ENCODE results near the gene ARHGEF1. TPM values are rescaled to one million over a fixed set of nuclear protein-coding genes. Genes with fewer than 3 reads are reported as not detected.
A peak's percentile ranks its signal among the peaks of the same experiment; 100 is the strongest.

ARHGEF1 gene
- total and polyA plus RNA-seq, 7 experiments from 2014 or later = 184 to 1,236 (median 1,084) TPM

- peaks cover 0 to 12% of the 10 kb centered on the region in 2 donors for H3K27me3 ChIP-seq (ENCODE audit: control insufficient read depth in 2 of 2, insufficient read depth in 2 of 2, low read length in 2 of 2)
- Mint-ChIP-seq H3K36me3 (peaks cover 0 to 37% (median 10%) of the 10 kb centered on the region in 5 donors), H3K27me3 (peaks cover 0 to 28% (median 0%) of the 10 kb centered on the region in 5 donors), H3K4me1 (peaks cover 28 to 56% (median 44%) of the 10 kb centered on the region in 7 donors), H3K4me3 (peak overlapping the region in 5 of 10 donors; percentile 8 to 49 (median 22)), H3K9me3 (peaks cover 0 to 6% (median 0%) of the 10 kb centered on the region in 11 donors), H3K27ac (peak overlapping the region; percentile 26 to 87 (median 78))
- intact Hi-C loops (cut with micrococcal nuclease) = loop anchor here in 1 of 2 donors (2.0 kb wide), 1 partner anchor 38 kb away; no protein-coding TSS in a partner anchor
- no peaks in the 10 kb centered on the region for H3K9me3 ChIP-seq (ENCODE audit: control insufficient read depth in 2 of 3, low read length in 3 of 3)
- H3K27ac ChIP-seq (ENCODE audit: low read depth, low read length) = peak overlapping the region; percentile 10
- peak; percentile 10 for ATAC-seq
- peaks cover 13 to 34% (median 13%) of the 10 kb centered on the region in 3 experiments for H3K36me3 ChIP-seq (ENCODE audit: control insufficient read depth in 2 of 3, insufficient read depth in 3 of 3, low read length in 3 of 3)
- ChIA-PET CTCF (interaction anchor here (0.9 to 1.3 kb wide), 5 partner anchors 15 to 37 kb away, joined by 3 to 4 read pairs (median 3); no protein-coding TSS in a partner anchor), POLR2A (interaction anchor here (0.9 to 15.6 kb wide), 9 partner anchors 9 to 50 kb away, joined by 3 to 348 read pairs (median 6); partner anchors contain the start of genes ARHGEF1, ERFL and RPS19)
- peak in 2 of 9 donors; percentile 40 to 45 for DNase-seq
- no peak overlapping the region for H3K4me3 ChIP-seq (ENCODE audit: low read length)
- peaks cover 12 to 38% of the 10 kb centered on the region in 2 donors for H3K4me1 ChIP-seq (ENCODE audit: control insufficient read depth in 2 of 2, insufficient read depth in 2 of 2, low read length in 2 of 2)
Measured at GRCh38 chr19:41910240-41910991, 27.4 kb downstream of the ARHGEF1 start.

GRCh38 chr19:41910992-41911888, 28.3 kb downstream of the ARHGEF1 start:
- peaks cover 5 to 25% (median 7%) of the 10 kb centered on the region in 3 experiments for H3K36me3 ChIP-seq (ENCODE audit: control insufficient read depth in 2 of 3, insufficient read depth in 3 of 3, low read length in 3 of 3)
- H3K27me3 ChIP-seq (ENCODE audit: control insufficient read depth in 2 of 2, insufficient read depth in 2 of 2, low read length in 2 of 2) = peaks cover 0 to 18% of the 10 kb centered on the region in 2 donors
- ATAC-seq (peak; percentile 31), DNase-seq (peak in 1 of 9 donors; percentile 32)
- ChIA-PET POLR2A (interaction anchor here (0.7 to 15.6 kb wide), 19 partner anchors 8 to 51 kb away, joined by 3 to 348 read pairs (median 4); partner anchors contain the start of genes ARHGEF1 and RPS19), CTCF (interaction anchor here (0.5 to 1.3 kb wide), 6 partner anchors 10 to 38 kb away, joined by 3 to 4 read pairs (median 3); no protein-coding TSS in a partner anchor)
- Mint-ChIP-seq H3K36me3 (peaks cover 0 to 31% (median 4%) of the 10 kb centered on the region in 5 donors), H3K27me3 (peaks cover 0 to 28% (median 0%) of the 10 kb centered on the region in 5 donors), H3K4me1 (peaks cover 22 to 50% (median 37%) of the 10 kb centered on the region in 7 donors), H3K9me3 (peaks cover 0 to 5% (median 0%) of the 10 kb centered on the region in 11 donors), H3K4me3 (peak overlapping the region in 8 of 10 donors; percentile 4 to 72 (median 42)), H3K27ac (peak overlapping the region; percentile 62 to 87 (median 78))
- H3K4me1 ChIP-seq (ENCODE audit: control insufficient read depth in 2 of 2, insufficient read depth in 2 of 2, low read length in 2 of 2) = peaks cover 18 to 45% of the 10 kb centered on the region in 2 donors
- H3K27ac ChIP-seq (ENCODE audit: low read depth, low read length) = no peak overlapping the region
- H3K9me3 ChIP-seq (ENCODE audit: control insufficient read depth in 2 of 3, low read length in 3 of 3) = no peaks in the 10 kb centered on the region
- intact Hi-C loops (cut with micrococcal nuclease) = loop anchor here in 1 of 2 donors (1.0 to 2.0 kb wide), 2 partner anchors 24 to 38 kb away; no protein-coding TSS in a partner anchor
- H3K4me3 ChIP-seq (ENCODE audit: low read length) = no peak overlapping the region

- Mint-ChIP-seq H3K9me3 (peaks cover 0 to 5% (median 0%) of the 10 kb centered on the region in 11 donors), H3K4me1 (peaks cover 15 to 45% (median 32%) of the 10 kb centered on the region in 7 donors), H3K27ac (peak overlapping the region; percentile 62 to 87 (median 78)), H3K27me3 (peaks cover 0 to 28% (median 0%) of the 10 kb centered on the region in 5 donors), H3K36me3 (peaks cover 0 to 27% (median 0%) of the 10 kb centered on the region in 5 donors), H3K4me3 (peak overlapping the region in 8 of 10 donors; percentile 4 to 72 (median 42))
- Histone ChIP-seq H3K27ac (ENCODE audit: low read depth, low read length) (no peak overlapping the region), H3K9me3 (ENCODE audit: control insufficient read depth in 2 of 3, low read length in 3 of 3) (no peaks in the 10 kb centered on the region), H3K27me3 (ENCODE audit: control insufficient read depth in 2 of 2, insufficient read depth in 2 of 2, low read length in 2 of 2) (peaks cover 0 to 23% of the 10 kb centered on the region in 2 donors), H3K4me1 (ENCODE audit: control insufficient read depth in 2 of 2, insufficient read depth in 2 of 2, low read length in 2 of 2) (peaks cover 20 to 53% of the 10 kb centered on the region in 2 donors), H3K4me3 (ENCODE audit: low read length) (no peak overlapping the region), H3K36me3 (ENCODE audit: control insufficient read depth in 2 of 3, insufficient read depth in 3 of 3, low read length in 3 of 3) (peaks cover 0 to 17% (median 0%) of the 10 kb centered on the region in 3 experiments)
- ChIA-PET CTCF (interaction anchor here (1.3 kb wide), 1 partner anchor 39 kb away, joined by 4 read pairs; no protein-coding TSS in a partner anchor), POLR2A (interaction anchor here (0.7 to 15.6 kb wide), 20 partner anchors 8 to 52 kb away, joined by 3 to 348 read pairs (median 4); partner anchors contain the start of genes ARHGEF1 and RPS19)
- intact Hi-C loops (cut with micrococcal nuclease) = loop anchor here (1.0 to 2.0 kb wide), 3 partner anchors 15 to 39 kb away; no protein-coding TSS in a partner anchor
- ATAC-seq (no peak), DNase-seq (peak in 4 of 9 donors; percentile 34 to 49 (median 38))
Measured at GRCh38 chr19:41911889-41912731, 29.1 kb downstream of the ARHGEF1 start.

DNA sequence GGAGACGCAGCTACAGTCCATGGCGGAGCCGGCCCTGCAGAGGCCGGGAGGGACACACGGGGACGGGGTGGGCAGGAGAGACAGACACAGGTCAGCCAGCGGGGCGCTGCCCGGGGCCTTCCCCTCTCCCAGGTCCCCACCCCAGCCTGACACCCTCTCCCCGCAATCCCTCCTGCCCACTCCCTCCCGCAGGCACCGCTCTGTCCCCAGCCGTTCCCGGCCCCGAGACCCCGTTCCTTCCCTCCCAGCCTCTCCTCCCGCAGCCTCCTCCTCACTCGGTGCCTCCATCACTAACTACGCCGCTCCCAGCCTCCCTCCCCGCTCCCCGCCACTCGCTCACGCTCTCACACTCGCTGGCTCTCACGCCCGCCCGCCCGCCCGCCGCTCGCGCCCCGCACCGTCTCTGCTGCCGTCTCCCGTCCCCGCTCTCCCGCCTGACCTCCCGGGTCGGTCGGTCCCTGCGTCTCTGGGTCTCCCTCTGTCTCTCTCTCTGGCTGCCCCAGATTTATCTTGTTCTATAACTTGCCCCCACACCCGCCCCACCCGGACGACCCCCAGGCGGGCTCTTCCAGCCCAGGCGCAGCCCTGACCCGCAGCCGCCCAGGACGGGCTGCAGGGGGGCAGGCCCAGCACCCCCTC, 30.0 kb downstream of the ARHGEF1 start:
- Mint-ChIP-seq H3K27ac (peak overlapping the region in 4 of 9 donors; percentile 35 to 87 (median 78)), H3K9me3 (peaks cover 0 to 5% (median 0%) of the 10 kb centered on the region in 11 donors), H3K27me3 (peaks cover 0 to 28% (median 0%) of the 10 kb centered on the region in 5 donors), H3K4me3 (peak overlapping the region in 6 of 10 donors; percentile 37 to 71 (median 51)), H3K4me1 (peaks cover 15 to 43% (median 31%) of the 10 kb centered on the region in 7 donors), H3K36me3 (peaks cover 0 to 23% (median 0%) of the 10 kb centered on the region in 5 donors)
- intact Hi-C loops (cut with micrococcal nuclease) = loop anchor here in 1 of 2 donors (2.0 kb wide), 1 partner anchor 14 kb away; no protein-coding TSS in a partner anchor
- DNase-seq (peak in 3 of 9 donors; percentile 39 to 46 (median 45)), ATAC-seq (peak; percentile 32)
- H3K4me1 ChIP-seq (ENCODE audit: control insufficient read depth in 2 of 2, insufficient read depth in 2 of 2, low read length in 2 of 2) = peaks cover 20 to 53% of the 10 kb centered on the region in 2 donors
- H3K4me3 ChIP-seq (ENCODE audit: low read length) = no peak overlapping the region
- ChIA-PET POLR2A (interaction anchor here (1.0 to 15.6 kb wide), 6 partner anchors 9 to 53 kb away, joined by 3 to 348 read pairs (median 9); partner anchors contain the start of genes ARHGEF1 and RPS19), CTCF (no interaction called here)
- no peaks in the 10 kb centered on the region for H3K9me3 ChIP-seq (ENCODE audit: control insufficient read depth in 2 of 3, low read length in 3 of 3)
- H3K27ac ChIP-seq (ENCODE audit: low read depth, low read length) = no peak overlapping the region
- H3K27me3 ChIP-seq (ENCODE audit: control insufficient read depth in 2 of 2, insufficient read depth in 2 of 2, low read length in 2 of 2) = peaks cover 0 to 23% of the 10 kb centered on the region in 2 donors
- H3K36me3 ChIP-seq (ENCODE audit: control insufficient read depth in 2 of 3, insufficient read depth in 3 of 3, low read length in 3 of 3) = peaks cover 0 to 11% (median 0%) of the 10 kb centered on the region in 3 experiments

Data from naive thymus-derived CD4-positive, alpha-beta T cell (primary cell).